Caki2 (cell line): ENCODE data around the gene DTD1. TPM values are rescaled to one million over a fixed set of nuclear protein-coding genes. Genes with fewer than 3 reads are reported as not detected.
A peak's percentile ranks its signal among the peaks of the same experiment; 100 is the strongest.

ENCODE experiments used
- DNase-seq: peaks from one replicate; pipeline ENCODE4 v3.0.0-alpha.2; 2015; ENCODE audit warnings: low read depth
- in situ Hi-C: cut with HindIII; loops from 2 replicates; pipeline ENCODE4 v1.10.0; 2016; ENCODE audit warnings: low sequenced_read_pairs, low pct_unique_long_range_greater_than_20kb, mixed read lengths
- total RNA-seq: library from RNA; depleted of rRNA; stranded (reverse); fragments of >200 nt; shearing (Covaris generic); gene quantifications from 2 replicates; pipeline ENCODE4 v1.2.3, GENCODE V29; 2014; ENCODE audit warnings: low replicate concordance; rRNA removed

The DTD1 gene
- total RNA-seq, 1 experiment from 2014 or later: 208 TPM

DNA sequence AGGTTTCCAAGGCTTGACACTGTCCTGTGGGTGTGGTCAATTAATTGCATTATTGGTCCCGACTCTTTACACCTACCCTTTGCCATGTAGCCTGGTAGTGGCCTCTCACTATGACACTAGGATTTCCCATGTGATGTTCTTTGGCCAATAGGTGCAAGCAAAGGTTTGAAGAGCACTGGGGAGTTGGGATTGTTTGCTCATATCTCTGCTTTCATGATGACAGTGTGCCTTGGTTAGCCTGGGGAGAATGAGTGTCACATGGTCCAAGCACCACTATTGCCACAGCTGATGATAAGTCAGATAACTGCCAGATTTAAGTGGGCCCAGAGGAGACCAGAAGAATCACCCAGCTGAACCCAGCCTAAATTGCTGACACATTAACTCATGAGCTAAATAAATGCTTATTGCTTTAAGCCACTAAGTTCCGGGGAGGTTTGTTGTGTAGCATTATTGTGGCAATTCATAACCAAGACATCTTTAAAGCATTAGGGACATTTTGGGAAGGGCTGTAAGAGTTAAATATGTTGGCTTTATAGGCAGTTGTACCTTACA lies 208.5 kb downstream of the DTD1 start:
- in situ Hi-C loops: no loop called here
- DNase-seq: no peak

DNA sequence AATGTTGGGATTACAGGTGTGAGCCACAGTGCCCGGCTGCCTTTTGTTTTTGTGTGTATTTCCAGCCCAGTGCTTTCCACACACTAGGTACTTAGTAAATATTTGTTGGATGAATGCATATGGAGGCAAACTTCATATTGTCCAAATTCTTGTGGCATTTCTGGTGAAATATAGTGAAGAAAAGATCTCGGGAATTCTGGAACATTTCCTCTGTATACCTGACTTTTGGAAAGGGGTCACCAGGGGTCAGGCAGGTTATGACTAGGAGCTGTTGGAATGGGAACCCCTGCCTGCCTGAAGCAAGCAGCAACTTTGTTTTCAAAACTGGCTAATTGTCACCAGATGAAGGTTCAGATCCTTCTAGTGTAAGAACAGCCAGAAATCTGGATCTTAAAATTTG lies 213.7 kb downstream of the DTD1 start:
- in situ Hi-C loops: no loop called here
- DNase-seq: no peak

DNA sequence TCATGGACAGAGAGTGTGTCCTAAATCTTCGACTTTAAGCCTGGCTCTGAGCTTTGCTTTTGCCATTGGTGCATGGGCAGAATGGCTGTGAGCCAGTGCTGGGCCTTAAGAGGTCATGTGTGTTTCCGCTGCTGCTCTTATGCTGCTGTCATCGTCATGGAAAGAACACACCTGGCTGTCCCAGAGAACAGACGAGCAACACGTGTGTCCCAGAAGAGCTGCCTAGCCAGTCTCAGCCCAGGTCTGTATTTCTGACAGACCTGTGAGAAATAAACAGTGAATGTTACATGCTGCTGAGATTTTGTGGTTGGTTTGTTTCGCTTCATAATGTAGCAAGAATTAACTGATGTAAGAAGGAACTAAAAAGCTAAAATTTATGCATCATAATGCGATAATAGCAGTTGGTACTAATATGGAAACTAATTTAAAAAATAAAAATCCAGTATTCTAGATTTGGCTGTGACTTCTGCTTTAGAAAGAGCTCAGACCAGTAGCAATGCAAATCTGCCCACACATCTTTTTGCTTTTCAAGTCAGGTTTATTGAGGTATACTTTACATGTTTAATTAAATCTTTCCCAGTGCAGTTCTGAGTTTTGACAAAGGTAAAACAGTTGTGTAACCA lies 214.3 kb downstream of the DTD1 start:
- in situ Hi-C loops: no loop called here

DNA sequence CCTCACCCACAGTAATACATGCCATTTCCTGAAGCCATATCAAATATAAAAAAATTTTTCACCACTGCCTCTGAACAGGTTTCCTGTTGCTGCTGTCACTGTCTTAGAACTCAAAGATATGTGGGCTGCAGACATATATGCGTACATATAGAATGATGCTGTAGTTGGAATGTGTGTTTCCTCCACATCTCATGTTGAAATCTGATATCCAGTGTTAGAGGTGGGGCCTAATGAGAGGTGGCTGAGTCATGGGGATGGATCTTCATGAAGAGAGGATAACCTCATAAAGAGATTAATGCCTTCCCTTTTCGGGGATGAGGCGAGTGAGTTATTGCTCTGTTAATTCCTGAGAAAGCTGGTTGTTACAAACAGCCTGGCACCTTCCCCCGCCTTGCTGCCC lies 218.0 kb downstream of the DTD1 start:
- in situ Hi-C loops: no loop called here

More for the DNA sequence above, 214.3 kb downstream of the DTD1 start:
- no peak for DNase-seq

DNA sequence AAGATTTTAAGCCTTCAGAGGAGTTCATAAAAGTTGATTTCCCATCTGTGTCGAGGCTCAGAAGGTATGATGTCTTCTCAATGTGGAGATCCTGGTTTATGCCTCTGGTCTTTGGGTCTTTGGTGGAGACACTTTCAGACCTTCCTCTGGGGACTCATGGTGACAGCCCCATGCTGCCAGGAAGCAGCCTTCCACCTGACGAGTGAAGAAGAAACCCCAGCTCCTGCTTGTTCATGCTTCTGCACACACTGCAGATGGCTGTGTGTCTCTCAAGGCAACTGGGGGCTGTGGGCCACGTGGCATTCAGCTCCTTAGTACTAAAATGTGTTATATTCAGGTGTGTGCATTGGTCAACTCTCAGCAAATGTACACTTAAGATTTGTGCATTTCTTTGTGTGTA lies 220.9 kb downstream of the DTD1 start:
- DNase-seq: no peak
- in situ Hi-C loops: no loop called here

More for the DNA sequence above, 218.0 kb downstream of the DTD1 start:
- DNase-seq: peak; percentile 19

DNA sequence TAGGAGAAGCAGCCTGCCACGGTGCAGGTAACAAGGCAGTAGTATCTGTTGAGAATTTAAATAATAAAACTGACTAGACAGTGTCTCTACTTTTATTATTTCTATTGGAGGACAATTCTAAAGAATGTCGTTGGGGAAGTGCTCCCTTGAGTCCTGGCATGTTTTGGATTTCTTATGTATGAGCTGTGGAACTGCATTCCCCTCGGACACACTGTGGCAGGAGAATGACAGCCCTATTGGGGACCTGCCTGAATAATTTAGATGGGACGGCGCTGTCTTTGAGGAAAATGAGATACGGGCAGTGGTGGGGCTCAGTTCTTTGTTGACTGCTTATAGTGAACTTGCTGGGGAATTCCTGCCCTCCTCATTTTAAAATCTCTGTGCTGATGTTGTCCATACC lies 223.3 kb downstream of the DTD1 start:
- no peak for DNase-seq
- in situ Hi-C loops: no loop called here

DNA sequence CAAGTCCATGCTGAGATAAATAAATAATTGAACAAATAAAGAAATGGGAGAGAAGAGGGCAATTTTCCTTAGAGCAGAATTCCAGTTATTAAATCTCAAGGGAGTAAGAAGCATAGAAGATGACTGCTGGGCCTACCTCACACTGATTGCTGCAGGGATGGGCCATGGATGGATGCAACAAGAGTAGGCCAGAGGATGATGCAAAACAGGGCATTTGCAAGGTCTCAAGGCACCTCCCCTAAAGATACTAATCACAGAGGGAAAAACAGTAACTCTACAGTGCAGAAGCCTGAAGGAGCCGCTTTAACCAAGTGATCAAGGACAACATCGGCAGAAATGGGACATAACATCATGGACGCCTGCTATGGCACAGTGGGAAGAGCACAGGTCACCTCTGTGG lies 224.1 kb downstream of the DTD1 start:
- DNase-seq: no peak
- in situ Hi-C loops: no loop called here

DNA sequence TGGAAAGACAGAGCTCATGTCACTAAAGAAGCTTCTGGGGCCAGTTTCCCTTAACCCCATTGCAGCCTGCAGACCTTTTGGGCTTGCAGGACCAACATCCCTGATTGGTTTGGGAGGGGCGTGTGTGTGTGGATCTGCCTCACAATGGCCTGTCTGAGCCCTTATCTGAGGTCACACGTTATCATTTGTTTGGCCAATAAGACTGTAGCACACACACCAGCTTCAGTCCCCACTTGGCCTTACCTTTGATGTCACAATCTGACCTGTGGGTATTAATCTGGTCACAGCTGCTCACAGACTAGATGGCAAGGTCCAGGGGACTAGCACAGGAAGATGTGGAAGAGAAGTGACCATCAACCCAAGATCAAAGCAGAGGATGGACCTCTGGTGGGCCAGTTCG lies 225.6 kb downstream of the DTD1 start, which contains the start of gene SCP2D1:
TSS of gene SCP2D1 (plus strand) at position 301 of the 400 bp plus-strand sequence. CDS start at position 334, 33 bp downstream.
- in situ Hi-C loops: no loop called here
- DNase-seq: no peak

DNA sequence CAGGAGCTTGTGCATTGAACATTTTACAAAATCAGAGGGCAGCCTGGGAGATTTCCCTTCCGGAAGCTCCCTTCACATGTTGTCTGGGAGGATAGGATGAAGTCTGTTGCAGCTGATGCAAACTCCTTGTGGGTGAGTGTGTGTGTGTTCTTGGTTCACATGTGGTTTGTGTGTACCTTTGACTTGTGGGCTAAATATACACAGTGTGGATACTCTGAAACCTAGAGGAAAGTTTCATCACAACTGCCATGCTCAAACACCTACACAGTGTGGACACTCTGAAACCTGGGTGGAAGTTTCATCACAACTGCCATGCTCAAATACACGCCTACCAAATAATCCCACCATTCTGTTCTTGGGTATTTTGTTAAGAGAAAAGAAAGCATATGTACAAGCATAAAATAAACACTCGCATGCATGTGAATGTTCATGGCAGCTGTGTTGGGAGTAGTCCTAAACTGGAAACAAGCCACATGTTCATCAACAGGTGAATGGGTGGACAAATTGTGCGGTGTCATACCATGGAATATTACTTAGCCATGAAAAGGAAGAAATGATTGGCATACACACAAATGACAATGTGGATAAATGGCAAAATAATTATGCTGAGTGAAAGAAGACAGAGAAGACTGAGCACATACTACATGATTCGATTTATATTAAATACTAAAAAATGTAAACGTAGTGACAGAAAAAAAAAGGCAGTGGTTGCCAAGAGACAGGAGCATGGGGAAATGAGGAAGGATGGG lies 227.5 kb downstream of the DTD1 start:
- in situ Hi-C loops: no loop called here
- DNase-seq: no peak

Other genes starting within 250 kb of the DTD1 start
- gene DZANK1, start 121.0 kb upstream of the DTD1 start, total RNA-seq: 2.7 and 5.0 TPM in 2 replicates
- 4.2 and 7.8 TPM in 2 replicates for gene POLR3F, start 120.7 kb upstream of the DTD1 start, total RNA-seq
- gene RBBP9, start 90.8 kb upstream of the DTD1 start, total RNA-seq: 34.0 and 48.8 TPM in 2 replicates
- 71.7 and 74.9 TPM in 2 replicates for gene SEC23B, start 80.1 kb upstream of the DTD1 start, total RNA-seq
- 145 and 161 TPM in 2 replicates for gene SMIM26, start 20.6 kb upstream of the DTD1 start, total RNA-seq
- not detected in 2 replicates for gene SCP2D1, start 225.7 kb downstream of the DTD1 start, total RNA-seq